Measurements from ENCODE around the gene RPS6KC1. TPM values are rescaled to one million over a fixed set of nuclear protein-coding genes. Genes with fewer than 3 reads are reported as not detected.
"Not testable (repeated sequence)": the region's sequence is repeated elsewhere in the genome, so short reads cannot be mapped to it uniquely, and the experiment has no call there.

The RPS6KC1 gene
- total and polyA plus RNA-seq, 4 donors = 2.9 to 41.6 (median 11.1) TPM

- Histone ChIP-seq H3K9ac (ENCODE audit: insufficient read depth in 1 of 2, low read length in 2 of 2) (no peak overlapping the region), H3K9me3 (ENCODE audit: control insufficient read depth in 4 of 4, insufficient read depth in 3 of 4, low read length in 3 of 4) (no peaks in the 10 kb centered on the region), H3K36me3 (ENCODE audit: control insufficient read depth in 4 of 4, insufficient read depth in 4 of 4, low read length in 4 of 4) (no peaks in the 10 kb centered on the region), H3K27ac (ENCODE audit: low read depth in 1 of 2, low read length in 1 of 2) (no peak overlapping the region), H3K27me3 (ENCODE audit: control insufficient read depth in 3 of 3, insufficient read depth in 3 of 3, low read length in 2 of 3) (no peaks in the 10 kb centered on the region), H3K4me3 (no peak overlapping the region), H3K4me1 (ENCODE audit: control insufficient read depth in 5 of 5, insufficient read depth in 5 of 5, low read length in 5 of 5) (peaks cover 0 to 3% (median 0%) of the 10 kb centered on the region in 5 donors)
- WGBS, 2 donors = 93 to 94% methylated on average over 4 of the region's 4 CpGs
- no peak for ATAC-seq (ENCODE audit: insufficient read depth, low FRiP score)
- TF ChIP-seq CTCF (IDR thresholded peaks at IDR 0.05; ENCODE audit: control extremely low read depth, extremely low read depth) = no peak
- no peak for DNase-seq
These were observed 31.6 kb upstream of the RPS6KC1 start for GRCh38 chr1:213019450-213019849.

GRCh38 chr1:213020016-213020415 lies 31.0 kb upstream of the RPS6KC1 start:
- no peak for TF ChIP-seq CTCF (IDR thresholded peaks at IDR 0.05; ENCODE audit: control extremely low read depth, extremely low read depth)
- Histone ChIP-seq H3K4me1 (ENCODE audit: control insufficient read depth in 5 of 5, insufficient read depth in 5 of 5, low read length in 5 of 5) (no peaks in the 10 kb centered on the region), H3K9ac (ENCODE audit: insufficient read depth in 1 of 2, low read length in 2 of 2) (no peak overlapping the region), H3K27ac (ENCODE audit: low read depth in 1 of 2, low read length in 1 of 2) (no peak overlapping the region), H3K4me3 (no peak overlapping the region), H3K9me3 (ENCODE audit: control insufficient read depth in 4 of 4, insufficient read depth in 3 of 4, low read length in 3 of 4) (no peaks in the 10 kb centered on the region), H3K36me3 (ENCODE audit: control insufficient read depth in 4 of 4, insufficient read depth in 4 of 4, low read length in 4 of 4) (no peaks in the 10 kb centered on the region), H3K27me3 (ENCODE audit: control insufficient read depth in 3 of 3, insufficient read depth in 3 of 3, low read length in 2 of 3) (no peaks in the 10 kb centered on the region)
- no peak for ATAC-seq (ENCODE audit: insufficient read depth, low FRiP score)
- WGBS, 2 donors = 95 to 97% methylated on average over 3 of the region's 3 CpGs
- DNase-seq = no peak

- 81 to 90% methylated on average over 3 of the region's 3 CpGs for WGBS, 2 donors
- H3K27me3 ChIP-seq (ENCODE audit: control insufficient read depth in 3 of 3, insufficient read depth in 3 of 3, low read length in 2 of 3); H3K4me3 ChIP-seq; DNase-seq; H3K4me1 ChIP-seq (ENCODE audit: control insufficient read depth in 5 of 5, insufficient read depth in 5 of 5, low read length in 5 of 5); H3K36me3 ChIP-seq (ENCODE audit: control insufficient read depth in 4 of 4, insufficient read depth in 4 of 4, low read length in 4 of 4); H3K27ac ChIP-seq (ENCODE audit: low read depth in 1 of 2, low read length in 1 of 2); ATAC-seq (ENCODE audit: insufficient read depth, low FRiP score); H3K9me3 ChIP-seq (ENCODE audit: control insufficient read depth in 4 of 4, insufficient read depth in 3 of 4, low read length in 3 of 4); H3K9ac ChIP-seq (ENCODE audit: insufficient read depth in 1 of 2, low read length in 2 of 2): not testable (repeated sequence)
These were observed 24.0 kb upstream of the RPS6KC1 start for GRCh38 chr1:213027024-213027423.

GRCh38 chr1:213032651-213033050 lies 18.4 kb upstream of the RPS6KC1 start:
- no peak overlapping the region for H3K9ac ChIP-seq (ENCODE audit: insufficient read depth in 1 of 2, low read length in 2 of 2)
- no peak for DNase-seq
- no peaks in the 10 kb centered on the region for H3K36me3 ChIP-seq (ENCODE audit: control insufficient read depth in 4 of 4, insufficient read depth in 4 of 4, low read length in 4 of 4)
- no peak for TF ChIP-seq CTCF (IDR thresholded peaks at IDR 0.05; ENCODE audit: control extremely low read depth, extremely low read depth)
- H3K4me1 ChIP-seq (ENCODE audit: control insufficient read depth in 5 of 5, insufficient read depth in 5 of 5, low read length in 5 of 5) = no peaks in the 10 kb centered on the region
- H3K4me3 ChIP-seq = no peak overlapping the region
- no peak for ATAC-seq (ENCODE audit: insufficient read depth, low FRiP score)
- H3K27me3 ChIP-seq (ENCODE audit: control insufficient read depth in 3 of 3, insufficient read depth in 3 of 3, low read length in 2 of 3) = peaks cover 0 to 6% (median 4%) of the 10 kb centered on the region in 3 donors
- no peak overlapping the region for H3K27ac ChIP-seq (ENCODE audit: low read depth in 1 of 2, low read length in 1 of 2)
- peaks cover 0 to 4% (median 0%) of the 10 kb centered on the region in 4 donors for H3K9me3 ChIP-seq (ENCODE audit: control insufficient read depth in 4 of 4, insufficient read depth in 3 of 4, low read length in 3 of 4)
